Activated T-cell treated with anti-CD3 and anti-CD28 coated beads, Interleukin-2, amount 50 U/mL, for 4 hours (primary cell): ENCODE data around the gene CTNNAL1. TPM values are rescaled to one million over a fixed set of nuclear protein-coding genes. Genes with fewer than 3 reads are reported as not detected.

Experiments
- ATAC-seq, 2 donors: fragments of 200-7000 bp; cut with Tn5 transposase; one replicate each; pipeline ENCODE4 v1.10.0; 2021
- DNase-seq: peaks from one replicate; pipeline ENCODE4 v3.0.0-alpha.2; 2020
- H3K27me3 Mint-ChIP-seq: one replicate; pipeline ENCODE4 v1.8.0; 2021; ENCODE audit warnings: low read depth, mixed read lengths
- H3K36me3 Mint-ChIP-seq: one replicate; pipeline ENCODE4 v1.8.0; 2022; ENCODE audit warnings: mixed read lengths; ENCODE audit not compliant: insufficient read depth
- H3K4me1 Mint-ChIP-seq: one replicate; pipeline ENCODE4 v1.8.0; 2021; ENCODE audit warnings: low read depth, mixed read lengths
- H3K4me3 Mint-ChIP-seq: one replicate; pipeline ENCODE4 v1.8.0; 2021; ENCODE audit warnings: mild to moderate bottlenecking, moderate library complexity, mixed read lengths
- H3K9me3 Mint-ChIP-seq: one replicate; pipeline ENCODE4 v1.8.0; 2021; ENCODE audit warnings: mixed read lengths
- total RNA-seq, 3 donors: library from RNA; stranded (reverse); gene quantifications; one replicate each; pipeline ENCODE4 v1.2.1, GENCODE V29; 2021

Gene CTNNAL1
- total RNA-seq, 3 donors from 2014 or later: 5.0 to 7.4 (median 5.6) TPM

GRCh38 chr9:109037946-109038715 lies 24.8 kb upstream of the CTNNAL1 start:
- no peak for DNase-seq
- H3K4me3 Mint-ChIP-seq: no peak overlapping the region
- no peaks in the 10 kb centered on the region for H3K27me3 Mint-ChIP-seq
- no peak for ATAC-seq
- H3K36me3 Mint-ChIP-seq: peaks cover 41% of the 10 kb centered on the region
- no peaks in the 10 kb centered on the region for H3K4me1 Mint-ChIP-seq
- peaks cover 3% of the 10 kb centered on the region for H3K9me3 Mint-ChIP-seq

- ATAC-seq (no peak), DNase-seq (no peak)
- H3K27me3 Mint-ChIP-seq: no peaks in the 10 kb centered on the region
- no peak overlapping the region for H3K4me3 Mint-ChIP-seq
- H3K9me3 Mint-ChIP-seq: no peaks in the 10 kb centered on the region
- no peaks in the 10 kb centered on the region for H3K4me1 Mint-ChIP-seq
- H3K36me3 Mint-ChIP-seq: peaks cover 35% of the 10 kb centered on the region
Observed at GRCh38 chr9:109036744-109037680, 23.7 kb upstream of the CTNNAL1 start.

DNA sequence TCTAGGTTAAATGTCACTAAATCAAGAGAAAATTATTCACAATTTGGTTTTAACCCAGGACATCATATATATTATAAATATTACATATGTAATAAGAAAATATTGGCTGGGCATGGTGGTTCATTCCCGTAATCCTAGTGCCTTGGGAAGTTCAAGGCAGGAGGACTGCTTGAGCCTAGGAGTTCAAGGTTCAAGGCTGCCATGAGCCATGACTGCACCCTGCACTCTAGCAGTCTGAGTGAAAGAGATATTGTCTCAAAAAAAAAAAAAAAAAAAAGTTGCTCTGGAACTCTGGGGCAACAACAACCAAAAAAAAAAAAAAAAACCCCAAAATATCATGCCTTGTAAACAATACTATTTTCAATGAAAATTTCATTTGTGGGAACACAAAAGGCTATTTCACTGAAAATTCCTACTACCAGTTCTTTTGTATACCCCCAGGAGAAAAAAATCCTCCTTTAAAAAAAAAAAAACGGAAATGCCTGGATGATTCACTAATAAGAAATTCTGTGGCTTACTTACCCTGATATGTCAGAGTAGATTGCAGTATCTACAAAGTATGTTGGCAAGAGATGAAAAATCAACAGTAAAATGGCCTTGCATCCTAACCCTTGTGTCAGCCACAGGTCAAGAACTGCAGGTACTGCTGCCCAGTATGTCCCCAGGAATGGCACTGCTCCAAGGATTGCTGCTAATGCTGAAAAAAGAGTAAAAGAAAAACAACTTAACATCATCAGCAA lies 22.6 kb upstream of the CTNNAL1 start:
- DNase-seq (no peak), ATAC-seq (no peak)
- Mint-ChIP-seq H3K9me3 (no peaks in the 10 kb centered on the region), H3K4me3 (no peak overlapping the region), H3K36me3 (peaks cover 37% of the 10 kb centered on the region), H3K27me3 (no peaks in the 10 kb centered on the region), H3K4me1 (no peaks in the 10 kb centered on the region)

DNA sequence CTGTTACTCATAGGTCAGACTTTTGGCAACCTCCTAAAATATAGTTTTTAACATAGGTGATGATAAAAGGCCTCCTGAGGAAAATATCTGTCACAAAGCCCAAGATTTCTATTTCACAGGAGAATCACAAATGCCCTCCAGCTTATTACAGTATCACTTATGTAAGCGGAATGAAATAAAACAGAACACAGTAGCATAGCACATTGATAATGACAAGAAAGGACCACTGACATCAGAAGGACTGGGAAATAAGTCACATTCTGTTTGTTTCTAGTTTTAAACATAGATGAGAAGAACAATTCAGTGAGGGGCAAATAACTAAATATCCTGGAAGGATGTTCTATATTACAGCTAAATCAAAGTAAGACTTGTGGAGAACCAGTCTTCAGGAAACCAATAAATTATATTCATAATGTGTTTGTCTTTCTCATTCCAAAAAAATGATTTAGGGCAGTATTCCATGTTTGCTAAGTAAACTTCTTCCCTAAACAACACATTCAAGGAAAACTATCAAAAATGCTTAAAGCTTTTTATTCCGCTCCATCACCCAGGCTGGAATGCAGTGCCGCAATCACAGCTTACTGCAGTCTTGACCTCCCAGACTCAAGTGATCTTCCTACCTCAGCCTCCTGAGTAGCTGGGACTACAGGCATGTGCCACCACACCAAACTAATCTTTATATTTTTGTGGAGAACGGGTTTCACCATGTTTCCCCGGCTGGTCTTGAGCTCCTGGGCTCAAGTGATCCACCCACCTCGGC lies 20.8 kb upstream of the CTNNAL1 start:
- Mint-ChIP-seq H3K4me3 (no peak overlapping the region), H3K36me3 (peaks cover 32% of the 10 kb centered on the region), H3K9me3 (no peaks in the 10 kb centered on the region), H3K4me1 (no peaks in the 10 kb centered on the region), H3K27me3 (no peaks in the 10 kb centered on the region)
- DNase-seq: no peak
- ATAC-seq: no peak

GRCh38 chr9:109031241-109031640 lies 17.9 kb upstream of the CTNNAL1 start:
- no peak overlapping the region for H3K4me3 Mint-ChIP-seq
- no peaks in the 10 kb centered on the region for H3K27me3 Mint-ChIP-seq
- no peak for ATAC-seq
- no peak for DNase-seq
- no peaks in the 10 kb centered on the region for H3K9me3 Mint-ChIP-seq
- peaks cover 9% of the 10 kb centered on the region for H3K4me1 Mint-ChIP-seq
- H3K36me3 Mint-ChIP-seq: peaks cover 34% of the 10 kb centered on the region

- H3K27me3 Mint-ChIP-seq: no peaks in the 10 kb centered on the region
Observed at GRCh38 chr9:109030426-109030825, 17.1 kb upstream of the CTNNAL1 start.

GRCh38 chr9:109028457-109028856 lies 15.2 kb upstream of the CTNNAL1 start:
- ATAC-seq (no peak), DNase-seq (no peak)
- Mint-ChIP-seq H3K9me3 (no peaks in the 10 kb centered on the region), H3K4me3 (no peak overlapping the region), H3K36me3 (peaks cover 29% of the 10 kb centered on the region), H3K27me3 (no peaks in the 10 kb centered on the region), H3K4me1 (peaks cover 12% of the 10 kb centered on the region)

More at GRCh38 chr9:109030426-109030825, 17.1 kb upstream of the CTNNAL1 start:
- Mint-ChIP-seq H3K36me3 (peaks cover 34% of the 10 kb centered on the region), H3K4me1 (peaks cover 12% of the 10 kb centered on the region), H3K9me3 (no peaks in the 10 kb centered on the region), H3K4me3 (no peak overlapping the region)
- DNase-seq (no peak), ATAC-seq (no peak)

GRCh38 chr9:109027176-109027575 lies 13.9 kb upstream of the CTNNAL1 start:
- no peak for ATAC-seq
- no peak for DNase-seq
- H3K4me1 Mint-ChIP-seq: peaks cover 12% of the 10 kb centered on the region
- no peaks in the 10 kb centered on the region for H3K9me3 Mint-ChIP-seq
- no peaks in the 10 kb centered on the region for H3K27me3 Mint-ChIP-seq
- no peak overlapping the region for H3K4me3 Mint-ChIP-seq
- peaks cover 28% of the 10 kb centered on the region for H3K36me3 Mint-ChIP-seq

GRCh38 chr9:109026306-109026705 lies 13.0 kb upstream of the CTNNAL1 start:
- DNase-seq (no peak), ATAC-seq (no peak)
- H3K9me3 Mint-ChIP-seq: no peaks in the 10 kb centered on the region
- H3K4me3 Mint-ChIP-seq: no peak overlapping the region
- peaks cover 24% of the 10 kb centered on the region for H3K36me3 Mint-ChIP-seq
- no peaks in the 10 kb centered on the region for H3K27me3 Mint-ChIP-seq
- peaks cover 12% of the 10 kb centered on the region for H3K4me1 Mint-ChIP-seq

- no peak for ATAC-seq
Observed at GRCh38 chr9:109022873-109023272, 9.6 kb upstream of the CTNNAL1 start.

GRCh38 chr9:109020581-109021511 lies 7.5 kb upstream of the CTNNAL1 start:
- Mint-ChIP-seq H3K27me3 (no peaks in the 10 kb centered on the region), H3K4me3 (no peak overlapping the region), H3K9me3 (no peaks in the 10 kb centered on the region), H3K4me1 (no peaks in the 10 kb centered on the region), H3K36me3 (peaks cover 21% of the 10 kb centered on the region)
- no peak for DNase-seq
- ATAC-seq: no peak

More at GRCh38 chr9:109022873-109023272, 9.6 kb upstream of the CTNNAL1 start:
- H3K4me1 Mint-ChIP-seq: peaks cover 7% of the 10 kb centered on the region
- no peak for DNase-seq
- H3K27me3 Mint-ChIP-seq: no peaks in the 10 kb centered on the region
- no peak overlapping the region for H3K4me3 Mint-ChIP-seq
- H3K9me3 Mint-ChIP-seq: no peaks in the 10 kb centered on the region
- H3K36me3 Mint-ChIP-seq: peaks cover 28% of the 10 kb centered on the region

GRCh38 chr9:109020113-109020512 lies 6.8 kb upstream of the CTNNAL1 start:
- Mint-ChIP-seq H3K9me3 (no peaks in the 10 kb centered on the region), H3K36me3 (peaks cover 16% of the 10 kb centered on the region), H3K4me3 (no peak overlapping the region), H3K4me1 (no peaks in the 10 kb centered on the region), H3K27me3 (no peaks in the 10 kb centered on the region)
- no peak for DNase-seq
- no peak for ATAC-seq

DNA sequence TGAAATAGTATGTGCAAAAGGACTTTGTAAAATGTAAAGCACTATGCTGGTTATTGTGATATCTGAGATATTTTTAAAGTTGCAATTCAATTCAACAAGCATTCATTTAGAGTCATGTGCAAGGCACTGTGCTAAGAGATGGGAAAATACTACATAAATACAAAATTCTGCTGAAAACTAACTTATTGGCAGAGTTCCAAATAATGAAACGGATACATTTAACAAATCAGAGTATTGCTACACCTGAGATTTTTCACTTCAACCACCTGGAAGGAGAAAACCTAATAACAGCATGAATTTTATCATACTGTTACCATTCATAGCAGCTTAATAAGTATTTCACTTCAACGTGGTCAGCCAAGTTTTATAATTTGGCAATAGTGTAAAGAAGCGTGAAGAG lies 6.1 kb upstream of the CTNNAL1 start:
- DNase-seq (no peak), ATAC-seq (no peak)
- H3K4me3 Mint-ChIP-seq: no peak overlapping the region
- H3K36me3 Mint-ChIP-seq: peaks cover 16% of the 10 kb centered on the region
- no peaks in the 10 kb centered on the region for H3K27me3 Mint-ChIP-seq
- no peaks in the 10 kb centered on the region for H3K9me3 Mint-ChIP-seq
- no peaks in the 10 kb centered on the region for H3K4me1 Mint-ChIP-seq
